ENCODE measurements around the gene SULT1E1.

SULT1E1 gene

DNA sequence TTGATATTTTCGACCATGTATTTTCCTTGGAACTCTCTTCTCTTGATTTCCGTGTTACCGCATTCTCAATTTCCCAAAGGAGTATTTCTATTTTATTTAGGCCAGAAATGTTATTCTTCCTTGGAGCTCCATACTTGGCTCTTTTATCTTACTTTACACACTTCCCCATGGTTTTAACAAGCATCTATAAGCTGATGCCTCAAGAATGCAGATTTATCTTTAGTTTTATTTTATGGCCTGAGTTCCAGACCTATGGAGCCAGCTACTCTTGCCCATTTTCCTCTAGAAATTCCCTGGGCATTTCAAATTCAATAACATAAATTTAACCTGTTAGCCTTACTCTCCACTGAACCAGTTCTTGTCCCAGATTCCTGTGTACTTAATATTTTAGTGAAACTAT lies 43.7 kb downstream of the SULT1E1 start:
- H3K4me3 ChIP-seq (replicated peaks in 1 of 2; ENCODE audit: low read depth in 2 of 2, low read length in 2 of 2): no peak overlapping the region
- TF ChIP-seq, protein P1, sequence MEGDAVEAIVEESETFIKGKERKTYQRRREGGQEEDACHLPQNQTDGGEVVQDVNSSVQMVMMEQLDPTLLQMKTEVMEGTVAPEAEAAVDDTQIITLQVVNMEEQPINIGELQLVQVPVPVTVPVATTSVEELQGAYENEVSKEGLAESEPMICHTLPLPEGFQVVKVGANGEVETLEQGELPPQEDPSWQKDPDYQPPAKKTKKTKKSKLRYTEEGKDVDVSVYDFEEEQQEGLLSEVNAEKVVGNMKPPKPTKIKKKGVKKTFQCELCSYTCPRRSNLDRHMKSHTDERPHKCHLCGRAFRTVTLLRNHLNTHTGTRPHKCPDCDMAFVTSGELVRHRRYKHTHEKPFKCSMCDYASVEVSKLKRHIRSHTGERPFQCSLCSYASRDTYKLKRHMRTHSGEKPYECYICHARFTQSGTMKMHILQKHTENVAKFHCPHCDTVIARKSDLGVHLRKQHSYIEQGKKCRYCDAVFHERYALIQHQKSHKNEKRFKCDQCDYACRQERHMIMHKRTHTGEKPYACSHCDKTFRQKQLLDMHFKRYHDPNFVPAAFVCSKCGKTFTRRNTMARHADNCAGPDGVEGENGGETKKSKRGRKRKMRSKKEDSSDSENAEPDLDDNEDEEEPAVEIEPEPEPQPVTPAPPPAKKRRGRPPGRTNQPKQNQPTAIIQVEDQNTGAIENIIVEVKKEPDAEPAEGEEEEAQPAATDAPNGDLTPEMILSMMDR (IDR thresholded peaks at IDR 0.05; ENCODE audit: low read depth, low read length): no peak
- DNase-seq (ENCODE audit: low read depth in 2 of 2): no peak

DNA sequence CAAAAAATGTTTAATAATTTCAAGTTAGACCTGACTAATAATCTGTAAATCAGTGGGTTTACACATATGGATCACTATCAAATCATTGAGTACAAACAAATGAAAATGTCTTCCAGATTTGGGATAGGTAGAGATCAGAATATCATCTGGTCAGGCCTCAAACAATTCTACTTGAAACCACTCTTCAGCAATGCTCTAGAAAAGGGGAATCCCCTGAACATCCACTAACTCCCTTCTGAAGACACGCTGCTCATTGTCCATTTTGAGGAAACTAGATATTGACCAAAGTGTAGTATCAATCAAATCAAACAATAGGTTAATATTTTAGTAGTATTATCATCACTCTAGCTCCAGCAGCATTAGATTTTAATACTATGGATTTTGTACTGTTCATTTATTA lies 46.3 kb downstream of the SULT1E1 start:
- DNase-seq (ENCODE audit: low read depth in 2 of 2): no peak
- TF ChIP-seq, protein P1 (IDR thresholded peaks at IDR 0.05; ENCODE audit: low read depth, low read length): no peak
- H3K4me3 ChIP-seq (replicated peaks in 1 of 2; ENCODE audit: low read depth in 2 of 2, low read length in 2 of 2): no peak overlapping the region

DNA sequence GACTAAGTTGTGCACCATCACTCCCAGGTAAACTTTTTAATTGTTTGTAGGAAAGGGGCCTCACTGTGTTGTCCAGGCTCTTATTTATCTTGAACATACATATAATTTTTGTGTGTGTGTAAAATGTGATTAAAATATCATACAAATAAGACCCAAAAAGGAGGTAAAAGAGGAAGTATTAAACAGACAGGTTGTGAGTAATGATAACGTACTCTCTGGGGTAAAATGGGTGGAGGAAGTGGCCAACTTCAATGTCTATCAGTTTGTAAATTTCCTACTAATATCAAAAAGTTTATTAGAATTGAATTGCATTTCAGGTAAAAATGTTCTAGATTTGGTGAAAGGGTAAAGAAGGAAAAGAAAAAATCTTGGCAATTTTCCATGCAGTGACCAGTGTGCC lies 48.8 kb downstream of the SULT1E1 start:
- DNase-seq (ENCODE audit: low read depth in 2 of 2): no peak
- TF ChIP-seq, protein P1 (IDR thresholded peaks at IDR 0.05; ENCODE audit: low read depth, low read length): no peak
- H3K4me3 ChIP-seq (replicated peaks in 1 of 2; ENCODE audit: low read depth in 2 of 2, low read length in 2 of 2): no peak overlapping the region

DNA sequence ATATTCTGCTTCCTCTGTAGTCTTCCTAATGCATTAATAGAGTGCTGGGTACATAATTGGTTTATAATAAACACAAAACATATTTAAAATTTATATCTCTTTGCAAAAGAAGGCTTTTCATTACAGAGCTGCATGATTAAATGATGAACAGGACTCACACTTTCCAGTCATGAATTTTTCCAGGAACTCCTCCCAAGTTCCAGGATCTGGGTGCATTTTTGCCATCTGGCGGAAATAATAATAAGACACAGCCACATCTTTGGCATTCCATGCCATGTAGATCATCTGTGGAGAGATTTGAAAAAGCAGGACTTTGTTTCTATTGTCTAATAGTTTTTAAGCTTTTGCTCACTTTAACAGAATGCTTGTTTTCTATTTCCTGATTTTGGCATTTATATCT lies 59.3 kb downstream of the SULT1E1 start:
- TF ChIP-seq, protein P1 (IDR thresholded peaks at IDR 0.05; ENCODE audit: low read depth, low read length): no peak
- DNase-seq (ENCODE audit: low read depth in 2 of 2): peak; percentile 64 to 65
- H3K4me3 ChIP-seq (replicated peaks in 1 of 2; ENCODE audit: low read depth in 2 of 2, low read length in 2 of 2): no peak overlapping the region

DNA sequence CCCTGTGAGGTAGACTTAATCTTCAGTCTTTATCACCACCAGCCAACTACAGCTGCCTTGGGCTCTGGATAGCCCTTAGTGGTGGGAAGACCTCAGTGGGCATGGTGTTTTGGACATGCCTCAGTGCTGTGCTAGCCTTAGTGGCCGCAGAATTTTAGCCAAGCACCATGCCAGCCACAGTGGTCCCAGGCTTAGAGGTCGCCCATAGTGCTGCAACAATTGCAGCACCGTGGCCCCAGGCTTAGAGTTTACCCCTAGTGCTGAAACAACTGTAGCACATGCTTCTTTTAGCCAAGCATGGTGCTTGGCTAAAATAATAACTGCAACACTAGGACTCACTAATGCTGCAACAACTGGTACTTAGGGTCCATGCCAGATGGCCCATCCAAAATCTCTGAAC lies 60.6 kb downstream of the SULT1E1 start:
- TF ChIP-seq, protein P1 (IDR thresholded peaks at IDR 0.05; ENCODE audit: low read depth, low read length): no peak
- DNase-seq (ENCODE audit: low read depth in 2 of 2): no peak
- H3K4me3 ChIP-seq (replicated peaks in 1 of 2; ENCODE audit: low read depth in 2 of 2, low read length in 2 of 2): no peak overlapping the region

DNA sequence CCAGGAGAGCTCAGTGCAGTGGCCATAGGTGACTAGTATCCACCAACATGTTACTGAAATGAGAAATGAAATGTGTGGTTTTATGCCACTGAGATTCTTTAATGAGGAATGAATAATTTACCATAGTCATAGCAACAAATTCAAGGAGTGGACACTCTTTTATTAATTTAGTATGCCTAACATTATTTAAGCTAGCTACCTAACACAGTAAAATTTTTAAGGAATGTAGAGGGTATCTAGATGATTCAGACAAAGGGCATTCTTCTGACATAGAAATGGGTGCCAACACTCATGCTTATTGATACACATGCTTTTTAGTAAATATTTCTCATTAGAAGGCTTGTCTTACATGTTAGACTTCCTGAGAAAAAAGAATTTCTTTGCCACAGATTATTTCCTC lies 66.2 kb downstream of the SULT1E1 start:
- TF ChIP-seq, protein P1 (IDR thresholded peaks at IDR 0.05; ENCODE audit: low read depth, low read length): no peak
- no peak overlapping the region for H3K4me3 ChIP-seq (replicated peaks in 1 of 2; ENCODE audit: low read depth in 2 of 2, low read length in 2 of 2)
- DNase-seq (ENCODE audit: low read depth in 2 of 2): no peak
